GM12892 (cell line): ENCODE measurements around the gene ATP4B.

Experiments used
- POLR2A ChIP-seq: IDR thresholded peaks from 2 replicates; pipeline ENCODE4 v1.6.1; 2011; ENCODE audit warnings: low read depth, low read length, control low read depth
- TAF1 ChIP-seq: IDR thresholded peaks from 2 replicates; pipeline ENCODE4 v1.6.1; 2011; ENCODE audit warnings: low read depth, mild to moderate bottlenecking, control low read depth, low read length, borderline replicate concordance

GRCh38 chr13:113671066-113672001 is 13.3 kb upstream of the ATP4B start:
- TF ChIP-seq TAF1 (no peak), POLR2A (no peak)
